SW 1271 (cell line): ENCODE data around the gene OR6C65.
"Not testable (repeated sequence)": the region's sequence is repeated elsewhere in the genome, so short reads cannot be mapped to it uniquely, and the experiment has no call there.

Experiments used
- DNase-seq, 2 experiments: peaks; one replicate each; lab custom pipeline; 2025; lab: John Stamatoyannopoulos, UW

The OR6C65 gene

DNA sequence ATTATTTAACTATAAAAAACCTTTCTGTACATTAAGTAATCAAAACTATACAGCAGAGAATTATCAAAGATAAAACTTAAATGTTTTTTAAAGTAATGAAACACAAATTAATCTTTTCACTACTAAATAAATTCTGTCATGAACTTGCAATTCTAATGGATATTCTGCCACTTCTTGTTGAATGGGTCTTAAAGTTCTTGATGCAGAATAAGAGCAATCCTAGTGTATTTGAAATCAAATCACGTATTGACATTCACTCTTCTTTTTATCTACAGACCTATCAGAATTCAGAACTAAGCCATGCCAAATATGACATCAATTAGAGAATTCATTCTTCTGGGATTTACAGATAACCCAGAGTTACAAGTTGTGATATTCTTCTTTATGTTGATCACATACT lies at the start of gene OR6C65:
Gene OR6C65 (plus strand): TSS at position 301 of the 400 bp plus-strand sequence. CDS start 0 bp downstream, at position 301.
- DNase-seq, result no peak

DNA sequence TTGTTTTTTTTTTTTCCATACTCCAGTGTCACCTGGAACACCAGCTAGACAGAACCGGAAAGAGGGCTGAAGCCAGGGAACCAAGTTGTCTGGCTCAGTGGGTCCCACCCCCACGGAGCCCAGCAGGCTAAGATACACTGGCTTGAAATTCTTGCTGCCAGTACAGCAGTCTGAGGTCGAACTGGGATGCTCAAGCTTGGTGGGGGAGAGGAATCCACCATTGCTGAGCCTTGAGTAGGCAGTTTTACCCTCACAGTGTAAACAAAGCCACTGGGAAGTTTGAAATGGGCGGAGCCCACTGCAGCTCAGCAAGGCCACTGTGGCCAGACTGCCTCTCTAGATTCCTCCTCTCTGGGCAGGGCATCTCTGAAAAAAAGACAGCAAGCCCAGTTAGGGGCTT lies 45.0 kb upstream of the OR6C65 start:
- not testable (repeated sequence) for DNase-seq

DNA sequence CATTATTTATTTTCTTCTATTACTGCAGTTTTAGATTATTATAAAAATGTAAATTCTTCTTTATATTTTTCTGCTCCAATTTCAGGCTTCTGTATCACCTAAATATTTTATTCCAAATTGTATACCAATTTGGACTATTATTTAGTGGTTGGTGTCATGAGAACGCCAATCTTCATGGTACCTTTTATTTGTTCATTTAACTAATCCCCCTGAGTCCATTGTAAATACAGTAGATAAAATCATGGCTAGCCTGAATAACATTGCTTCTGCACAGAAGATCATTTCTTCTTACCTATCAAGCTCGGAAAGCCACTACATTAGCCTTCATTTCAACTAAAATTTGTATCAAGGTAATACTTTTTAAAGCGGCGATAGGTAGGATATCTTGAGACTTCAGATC lies 37.7 kb upstream of the OR6C65 start, which contains the start of gene OR6C75:
Gene OR6C75 (plus strand): TSS at position 301 of the 400 bp plus-strand sequence. CDS start 2,136 bp downstream, outside the sequence.
- no peak for DNase-seq

DNA sequence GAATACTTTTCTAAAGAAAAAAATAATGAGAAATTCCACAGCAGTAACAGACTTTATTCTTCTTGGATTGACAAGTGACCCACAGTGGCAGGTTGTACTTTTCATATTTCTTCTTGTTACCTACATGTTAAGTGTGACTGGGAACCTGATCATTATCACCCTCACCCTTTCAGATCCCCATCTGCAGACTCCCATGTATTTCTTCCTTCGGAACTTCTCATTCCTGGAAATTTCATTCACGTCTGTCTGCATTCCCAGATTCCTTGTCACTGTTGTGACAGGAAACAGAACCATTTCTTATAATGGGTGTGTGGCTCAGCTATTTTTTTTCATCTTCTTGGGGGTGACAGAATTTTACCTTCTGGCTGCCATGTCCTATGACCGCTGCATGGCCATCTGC lies 35.2 kb upstream of the OR6C65 start:
- no peak for DNase-seq

DNA sequence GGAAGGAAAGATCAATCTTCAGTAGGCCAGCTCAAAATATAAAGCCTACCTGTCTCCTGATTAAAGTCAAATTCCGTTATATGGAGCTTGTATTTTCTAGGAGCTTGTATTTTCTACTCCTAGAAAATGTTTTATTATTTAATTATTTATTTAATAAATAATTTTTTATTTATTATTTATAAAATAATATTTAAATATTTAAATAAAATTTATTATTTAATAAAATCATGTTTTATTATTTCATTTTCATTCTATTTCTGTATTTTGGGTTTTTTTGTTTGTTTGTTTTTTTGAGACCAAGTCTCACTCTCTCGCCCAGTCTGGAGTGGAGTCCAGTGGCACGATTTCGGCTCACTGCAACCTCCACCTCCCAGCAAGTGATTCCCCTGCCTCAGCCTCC lies 27.8 kb upstream of the OR6C65 start:
- no peak for DNase-seq

DNA sequence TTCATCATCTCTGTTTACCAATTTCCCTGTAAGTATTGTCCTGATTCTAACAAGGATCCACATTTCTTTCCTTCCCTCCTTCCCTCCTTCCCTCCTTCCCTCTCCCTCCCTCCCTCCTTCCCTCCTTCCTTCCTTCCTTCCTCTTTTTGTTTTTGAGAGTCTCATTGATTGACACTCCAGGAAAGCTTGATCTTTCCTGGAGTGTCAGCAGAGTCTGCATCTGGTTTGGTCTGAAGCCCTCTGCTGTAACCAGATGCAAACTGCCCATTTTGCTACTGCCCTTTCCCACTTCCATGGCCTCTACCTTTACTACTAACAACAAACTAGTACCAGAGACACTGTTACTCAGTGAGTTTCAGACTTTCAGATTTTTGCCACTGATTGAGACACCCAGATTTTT lies 14.4 kb upstream of the OR6C65 start:
- no peak for DNase-seq

DNA sequence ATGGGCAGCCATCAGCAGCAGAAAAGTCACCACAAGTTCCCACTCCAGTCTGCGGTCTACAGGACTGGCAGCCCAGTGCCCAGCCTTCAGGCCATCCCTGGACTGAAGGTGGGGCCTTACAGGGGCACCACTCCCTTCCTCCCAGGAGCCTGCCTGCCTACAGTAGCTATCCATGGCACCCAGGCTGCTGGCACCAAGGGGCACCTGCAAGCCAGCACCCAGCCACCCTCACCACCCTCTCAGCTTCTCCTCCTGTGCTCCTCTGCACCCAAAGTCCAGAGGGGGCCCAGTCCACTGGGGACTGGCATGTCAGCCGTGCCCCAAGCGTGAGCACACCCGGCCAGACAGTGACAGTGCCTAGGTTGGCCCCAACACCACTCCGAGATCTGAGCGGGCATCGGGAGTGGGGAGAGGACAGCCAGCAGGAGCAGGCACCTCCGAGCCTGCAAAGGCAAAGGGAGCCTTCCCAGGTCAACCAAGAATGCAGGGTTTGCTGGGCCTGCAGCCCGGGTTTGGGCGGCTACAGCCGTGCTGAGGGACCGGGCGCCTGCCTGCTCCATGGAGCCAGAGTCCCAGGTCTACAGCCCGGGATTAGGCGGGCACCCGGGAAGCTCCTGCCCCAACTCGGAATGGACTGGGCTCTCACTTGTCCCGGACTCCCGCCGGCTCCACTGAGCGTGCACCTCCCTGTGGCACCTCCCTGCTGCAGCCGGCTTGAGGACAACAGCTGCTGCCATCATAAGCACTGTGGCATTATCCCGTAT lies 8.1 kb upstream of the OR6C65 start:
- no peak for DNase-seq

DNA sequence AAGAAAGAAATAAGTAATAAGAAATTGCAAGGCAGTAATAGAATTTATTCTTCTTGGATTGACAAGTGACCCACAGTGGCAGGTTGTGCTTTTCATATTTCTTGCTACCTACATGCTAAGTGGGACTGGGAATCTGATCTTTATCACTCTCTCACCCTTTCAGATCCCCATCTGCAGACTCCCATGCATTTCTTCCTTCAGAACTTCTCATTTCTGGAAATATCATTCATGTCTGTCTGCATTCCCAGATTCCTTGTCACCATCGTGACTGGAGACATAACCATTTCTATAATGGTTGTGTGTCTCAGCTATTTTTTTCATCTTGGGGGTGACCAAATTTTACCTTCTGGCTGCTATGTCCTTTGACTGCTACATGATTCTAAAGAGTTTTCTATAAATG lies 4.0 kb upstream of the OR6C65 start:
- DNase-seq, result no peak

DNA sequence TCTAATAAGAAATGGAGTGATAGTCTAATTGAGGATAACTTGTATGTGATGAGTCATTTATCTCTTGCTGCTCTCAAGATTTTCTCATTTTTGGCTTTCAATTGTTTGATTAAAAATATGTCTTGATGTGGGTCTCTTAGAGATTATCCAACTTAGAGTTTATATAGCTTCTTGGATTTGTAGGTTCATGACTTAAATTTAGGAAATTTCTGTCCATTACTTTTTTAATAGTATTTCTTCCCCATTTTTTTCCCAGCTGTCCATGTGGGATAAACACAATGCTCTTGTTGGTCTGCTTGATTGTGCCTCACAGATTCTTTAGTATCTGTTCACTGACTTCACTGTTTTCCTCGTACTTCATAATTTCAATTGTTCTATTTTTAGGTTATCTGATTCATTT lies 7.5 kb downstream of the OR6C65 start:
- no peak for DNase-seq

DNA sequence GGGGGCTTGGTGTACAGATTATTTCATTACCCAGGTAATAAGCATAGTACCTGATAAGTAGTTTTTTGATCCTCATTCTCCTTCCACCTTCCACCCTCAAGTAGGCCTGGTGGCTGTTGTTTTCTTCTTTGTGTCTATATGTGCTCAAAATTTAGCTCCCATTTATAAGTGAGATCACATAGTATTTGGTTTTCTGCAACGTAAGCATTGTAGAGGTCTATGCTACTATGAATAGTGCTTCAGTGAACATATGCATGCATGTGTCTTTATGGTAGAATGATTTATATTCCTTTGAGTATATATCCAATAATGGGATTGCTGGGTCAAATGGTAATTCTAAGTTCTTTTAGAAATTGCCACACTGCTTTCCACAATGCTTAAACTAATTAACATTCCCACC lies 8.8 kb downstream of the OR6C65 start:
- DNase-seq, result not testable (repeated sequence)

DNA sequence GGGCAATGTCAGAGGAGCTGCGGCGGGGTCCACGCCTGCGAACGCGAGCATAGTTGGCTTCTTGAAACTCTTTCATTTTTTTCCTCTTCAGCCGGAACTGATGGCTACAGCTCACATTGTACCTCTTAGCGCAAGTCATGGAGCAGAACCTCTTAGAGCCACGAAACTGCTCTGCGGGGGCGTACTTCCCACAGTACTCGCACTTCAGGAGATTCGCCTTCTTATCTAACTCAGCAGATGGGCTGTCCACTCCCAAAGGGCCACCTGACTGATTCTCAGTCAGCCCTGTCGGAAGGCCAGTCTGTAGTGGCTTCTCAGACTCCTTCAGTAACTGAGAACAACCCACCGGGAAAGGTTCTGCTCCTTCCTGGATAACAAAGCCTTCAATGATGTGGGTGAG lies 11.8 kb downstream of the OR6C65 start:
- not testable (repeated sequence) for DNase-seq

DNA sequence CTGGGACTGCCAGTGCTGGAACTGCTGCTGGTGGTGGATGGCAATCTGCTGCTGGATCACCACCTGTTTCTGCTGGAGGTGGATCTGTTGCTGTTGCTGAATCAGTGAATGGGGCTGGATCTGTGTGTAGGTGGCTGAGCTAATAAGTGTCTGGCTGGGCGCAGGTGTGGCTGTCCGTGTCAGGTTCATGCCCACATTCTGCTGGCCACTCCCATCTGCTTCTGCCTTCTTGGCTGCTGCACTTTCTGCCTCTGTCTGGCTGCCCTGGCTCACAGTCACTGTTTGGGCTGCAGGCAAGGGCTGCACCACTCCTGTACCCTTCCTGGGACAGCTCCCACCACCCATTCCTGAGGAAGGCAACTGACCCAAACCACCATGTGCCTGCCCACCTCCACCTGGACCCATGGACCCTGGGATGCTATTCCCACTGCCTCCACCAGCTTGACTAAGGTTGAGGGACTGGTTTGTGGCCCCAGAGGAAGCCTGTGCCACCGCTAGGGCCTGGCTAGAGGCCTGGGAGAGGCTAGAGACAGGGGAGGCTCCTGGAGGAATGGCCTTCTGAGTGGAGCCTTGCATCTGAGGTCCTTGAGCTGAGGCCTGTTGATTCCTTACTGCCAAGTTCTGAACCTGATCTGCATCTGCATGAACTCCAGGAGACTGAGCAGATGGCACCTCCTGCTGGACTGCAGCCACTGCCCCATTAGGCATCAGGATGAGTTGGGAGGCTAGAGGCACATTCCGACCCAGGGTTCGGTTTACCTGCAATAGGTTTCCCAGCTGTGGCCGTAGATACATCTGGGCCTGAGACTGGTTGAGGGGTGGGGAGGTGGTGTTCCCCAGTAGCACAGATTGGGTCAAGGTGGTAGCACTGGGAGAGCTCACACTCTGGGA lies 13.4 kb downstream of the OR6C65 start:
- DNase-seq, result not testable (repeated sequence)

DNA sequence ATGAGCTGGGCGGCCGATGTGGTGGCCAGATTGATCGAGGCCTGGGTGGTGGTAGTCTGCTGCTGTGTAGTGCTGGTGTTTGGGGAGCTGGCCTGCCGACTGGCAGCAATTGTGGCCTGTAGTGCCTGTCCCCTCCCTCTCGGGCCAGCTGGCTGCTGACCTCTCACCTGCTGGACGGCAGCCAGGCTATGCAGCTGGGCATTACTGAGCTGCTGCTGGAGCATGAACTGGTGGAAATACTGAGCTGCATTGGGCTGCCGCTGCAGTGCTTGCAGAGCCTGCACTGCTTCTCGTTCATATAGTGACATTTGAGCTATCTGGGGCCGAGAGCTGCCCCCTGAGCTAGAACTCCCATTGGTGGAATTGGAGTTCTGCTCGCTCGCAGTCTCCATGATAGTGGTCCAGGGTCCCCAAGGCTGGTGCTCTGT lies 14.1 kb downstream of the OR6C65 start:
- not testable (repeated sequence) for DNase-seq

DNA sequence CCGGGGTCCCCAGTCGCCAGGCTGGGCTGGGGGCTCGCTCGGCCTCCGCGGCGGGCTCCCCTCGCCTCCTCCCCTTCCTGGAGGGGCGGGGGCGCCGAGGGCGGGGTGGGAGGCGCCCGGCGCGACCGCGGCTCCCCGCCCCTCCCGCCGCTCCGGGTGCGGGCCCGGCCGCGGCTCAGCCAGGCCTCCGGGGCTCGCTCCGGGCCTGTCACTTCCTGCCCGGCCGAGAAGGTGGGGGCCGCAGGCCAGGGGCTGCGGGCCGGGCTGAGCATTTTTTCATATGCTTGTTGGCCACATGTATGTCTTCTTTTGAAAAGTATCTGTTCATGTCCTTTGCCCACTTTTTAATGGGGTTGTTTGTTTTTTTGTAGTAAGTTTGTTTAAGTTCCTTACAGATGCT lies 14.6 kb downstream of the OR6C65 start:
- DNase-seq, result not testable (repeated sequence)

DNA sequence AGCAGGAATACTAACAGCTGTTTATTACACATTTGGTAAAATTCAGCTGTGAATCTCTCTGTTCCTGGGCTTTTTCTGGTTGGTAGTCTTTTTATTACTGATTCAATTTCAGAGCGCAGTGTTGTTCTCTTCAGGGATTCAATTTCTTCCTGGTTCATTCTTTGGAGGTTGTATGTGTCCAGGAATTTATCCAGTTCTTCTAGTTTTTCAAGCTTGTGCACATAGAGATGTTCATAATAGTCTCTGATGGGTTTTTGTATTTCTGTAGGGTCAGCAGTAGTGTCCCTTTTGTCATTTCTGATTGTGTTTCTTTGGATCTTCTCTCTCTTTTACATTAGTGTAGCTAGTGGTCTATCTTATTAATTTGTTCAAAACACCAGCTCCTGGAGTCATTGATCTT lies 16.6 kb downstream of the OR6C65 start:
- no peak for DNase-seq

DNA sequence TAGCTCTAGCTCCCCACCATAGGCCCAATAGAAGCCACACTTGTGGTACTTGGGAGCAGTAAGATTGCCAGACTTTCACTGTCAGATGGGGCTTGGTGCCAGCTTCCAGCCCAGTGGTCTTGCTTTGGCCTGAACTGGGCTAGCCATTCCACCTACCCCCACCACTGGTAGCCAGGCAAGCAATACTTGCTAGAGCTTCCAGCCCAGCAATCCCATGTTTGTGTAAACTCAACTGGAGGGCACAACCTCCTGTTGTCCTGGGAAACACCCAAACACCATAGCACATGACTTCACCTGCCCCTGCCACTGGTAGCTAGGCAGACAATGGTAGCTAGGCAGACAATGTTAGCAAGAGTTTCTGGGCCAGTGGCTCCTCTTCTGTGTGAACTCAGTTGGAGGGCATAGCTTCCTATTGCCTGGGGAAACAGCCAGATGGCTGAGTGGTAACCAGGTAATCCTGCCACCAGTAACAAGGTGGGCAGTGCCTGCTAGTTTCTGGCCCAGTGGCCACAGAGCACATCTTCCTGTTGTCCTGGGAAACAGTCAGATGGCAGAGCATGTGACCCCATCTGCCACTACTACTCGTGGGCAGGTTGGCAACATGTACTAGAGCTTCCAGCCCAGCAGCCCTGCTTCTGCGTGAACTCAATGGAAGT lies 20.1 kb downstream of the OR6C65 start:
- no peak for DNase-seq

DNA sequence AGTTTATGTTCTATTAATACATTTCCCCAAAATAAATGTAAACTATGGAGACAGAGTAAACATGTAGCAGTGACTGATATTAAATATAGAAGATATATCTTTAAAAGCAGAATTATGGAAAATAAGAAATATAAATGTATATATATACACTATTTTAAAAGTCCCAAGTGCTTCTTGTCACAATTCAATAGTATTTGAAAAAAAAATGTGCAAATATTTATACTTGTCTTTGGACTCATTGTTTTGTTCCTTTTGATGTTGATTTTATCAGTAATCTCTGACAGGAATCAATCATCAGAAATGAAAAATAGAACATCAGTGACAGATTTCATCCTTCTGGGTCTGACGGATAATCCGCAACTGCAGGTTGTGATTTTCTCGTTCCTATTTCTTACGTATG lies 25.6 kb downstream of the OR6C65 start, which contains the start of gene OR6C76:
Gene OR6C76 (plus strand): TSS at position 301 of the 400 bp plus-strand sequence. CDS start 0 bp downstream, at position 301.
- DNase-seq, result no peak

DNA sequence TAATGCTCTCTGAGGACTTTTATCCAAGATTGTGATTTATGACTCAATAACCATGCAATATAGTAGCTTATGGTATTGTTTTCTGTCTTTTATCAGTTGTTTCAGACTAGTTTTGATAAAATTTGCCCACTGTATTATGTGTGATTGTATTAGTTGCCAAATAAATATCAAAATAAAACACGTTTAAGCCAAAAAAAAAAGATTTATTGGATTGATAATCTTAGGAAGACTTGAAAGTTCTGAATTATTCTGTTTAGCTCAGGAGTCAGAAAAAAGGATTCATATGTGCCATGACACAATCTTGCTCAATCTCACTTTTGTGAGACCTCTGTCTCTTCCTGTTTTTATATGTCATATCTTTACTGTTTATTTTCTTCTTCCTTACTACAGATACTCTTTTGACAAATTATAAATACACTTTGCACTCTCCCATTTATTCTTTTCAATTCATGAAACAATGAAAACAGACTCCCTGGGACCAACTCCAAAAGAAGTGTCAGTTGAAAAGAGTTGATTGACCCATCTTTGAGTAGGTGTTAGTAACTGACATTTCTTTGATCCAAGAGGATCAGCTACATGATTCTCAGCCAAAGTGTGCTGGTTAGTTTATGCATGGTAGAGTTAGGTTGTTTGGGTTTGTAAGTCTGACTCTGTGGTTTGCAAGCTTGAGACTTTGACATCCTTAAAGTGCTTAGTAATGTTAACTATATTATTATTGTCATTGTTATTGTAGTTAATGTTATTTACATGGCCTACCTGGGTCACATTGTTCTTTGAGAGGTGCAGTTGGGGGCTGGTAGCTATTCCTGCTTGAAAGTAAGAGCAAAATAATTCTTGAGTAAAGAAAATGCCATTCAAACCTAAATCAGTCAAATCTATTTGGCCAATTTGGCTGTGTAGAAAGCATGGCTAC lies 28.3 kb downstream of the OR6C65 start:
- no peak for DNase-seq

DNA sequence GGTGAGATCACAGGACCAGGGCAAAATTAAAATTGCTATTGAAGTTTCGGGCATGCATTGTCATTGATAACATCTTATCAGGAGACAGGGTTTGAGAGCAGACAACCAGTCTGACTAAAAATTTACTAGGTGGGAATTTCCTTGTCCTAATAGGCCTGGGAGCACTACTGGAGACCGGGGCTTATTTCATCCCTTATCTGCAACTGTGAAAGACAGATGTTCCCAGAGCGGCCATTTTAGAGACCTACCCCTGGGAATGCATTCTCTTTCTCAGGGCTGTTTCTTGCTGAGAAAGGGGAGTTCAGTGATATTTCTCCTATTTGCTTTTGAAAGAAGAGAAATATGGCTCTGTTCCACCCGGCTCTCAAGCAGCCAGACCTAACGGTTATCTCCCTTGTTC lies 40.9 kb downstream of the OR6C65 start:
- not testable (repeated sequence) for DNase-seq

DNA sequence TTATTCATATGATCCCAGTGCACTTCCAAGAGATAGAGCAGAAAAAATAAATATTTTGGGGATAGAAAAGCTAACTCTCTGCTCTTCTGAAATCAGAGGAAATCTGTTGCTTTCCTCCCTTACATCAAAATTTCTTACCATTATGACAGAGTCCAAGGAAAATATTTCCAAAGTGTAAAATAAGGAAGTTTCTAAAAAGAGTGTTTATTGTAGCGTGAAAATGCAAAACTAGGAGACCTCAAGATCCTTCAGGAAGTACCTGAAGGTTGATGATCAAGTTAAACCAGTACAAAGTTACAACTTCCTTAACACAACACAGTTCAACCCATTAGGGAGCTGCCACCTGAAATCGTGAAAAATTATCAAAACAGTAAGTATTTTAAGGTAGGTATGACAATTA lies 43.4 kb downstream of the OR6C65 start, which contains the start of gene OR6C2:
Gene OR6C2 (plus strand): TSS at position 301 of the 400 bp plus-strand sequence. CDS start 8,138 bp downstream, outside the sequence.
- no peak for DNase-seq

DNA sequence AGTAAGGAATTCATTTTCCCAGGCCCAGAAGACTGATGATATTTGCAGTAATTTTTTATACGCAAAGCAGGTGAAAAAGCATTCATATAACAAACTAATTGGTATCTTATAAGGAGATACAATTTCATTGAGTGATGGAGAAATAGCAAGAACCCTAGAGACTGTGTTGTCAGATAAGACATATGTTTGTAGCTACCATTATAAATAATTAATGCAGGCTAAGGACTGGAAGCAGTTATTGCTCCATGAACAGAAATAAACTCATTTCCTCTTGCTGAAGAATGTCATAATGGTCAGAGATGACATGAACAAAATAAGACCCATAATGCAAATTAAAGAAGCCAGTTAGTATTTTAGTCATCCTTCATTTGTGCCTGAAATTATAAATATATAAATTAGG lies 45.0 kb downstream of the OR6C65 start:
- DNase-seq, result no peak
